GM23338 (cell line): ENCODE measurements around the gene MBD3L5.

Experiments
- CREB1 ChIP-seq: fragments of 250-450 bp; sonication (Bioruptor Pico); IDR thresholded peaks from 2 replicates; pipeline ENCODE4 v1.5.0; 2020; ENCODE audit warnings: low read depth, mild to moderate bottlenecking, moderate library complexity
- CTCF ChIP-seq, 2 experiments: fragments of 200-600 bp in 1 of 2; sonication (generic) in 1 of 2; conservative IDR thresholded peaks; 2 replicates each; pipeline versions ENCODE4 v1.5.1 to v1.6.1; 2016 to 2017; ENCODE audit warnings: antibody characterized with exemption in 2 of 2, low read depth in 2 of 2, mild to moderate bottlenecking in 2 of 2, moderate library complexity in 1 of 2
- EZH2 ChIP-seq: fragments of 200-600 bp; sonication (generic); IDR thresholded peaks from one replicate; pipeline ENCODE4 v1.8.0; 2017; ENCODE audit warnings: antibody characterized with exemption, mild to moderate bottlenecking, low read depth; ENCODE audit not compliant: unreplicated experiment
- EZH2phosphoT487 ChIP-seq: fragments of 200-600 bp; sonication (generic); IDR thresholded peaks from one replicate; pipeline ENCODE4 v1.8.1; 2018; ENCODE audit warnings: antibody characterized with exemption; ENCODE audit not compliant: unreplicated experiment
- JUNB ChIP-seq: IDR thresholded peaks from one replicate; pipeline ENCODE4 v1.6.1; 2016; ENCODE audit warnings: antibody characterized with exemption; ENCODE audit not compliant: unreplicated experiment
- NANOG ChIP-seq: IDR thresholded peaks from 2 replicates; pipeline ENCODE4 v1.6.1; 2016; ENCODE audit warnings: antibody characterized with exemption, borderline replicate concordance
- POLR2AphosphoS5 ChIP-seq: IDR thresholded peaks from 2 replicates; pipeline ENCODE4 v1.6.1; 2016; ENCODE audit warnings: antibody characterized with exemption, low read depth
- STAT1 ChIP-seq: IDR thresholded peaks from one replicate; pipeline ENCODE4 v1.6.1; 2016; ENCODE audit warnings: antibody characterized with exemption; ENCODE audit not compliant: unreplicated experiment
- ZNF114 ChIP-seq: fragments of 250-450 bp; sonication (Bioruptor Pico); IDR thresholded peaks from 2 replicates; pipeline ENCODE4 v1.5.0; 2020; ENCODE audit warnings: mild to moderate bottlenecking, moderate library complexity
- TF ChIP-seq, protein P1 (sequence below): IDR thresholded peaks from one replicate; pipeline ENCODE4 v1.6.1; 2018; ENCODE audit warnings: antibody characterized with exemption; ENCODE audit not compliant: unreplicated experiment
- TF ChIP-seq, protein P2 (sequence below): IDR thresholded peaks from 2 replicates; pipeline ENCODE4 v1.6.1; 2016; ENCODE audit warnings: antibody characterized with exemption
- TF ChIP-seq, protein P3 (sequence below): fragments of 250-450 bp; sonication (Bioruptor Pico); IDR thresholded peaks from 2 replicates; pipeline ENCODE4 v1.5.0; 2020; ENCODE audit warnings: mild to moderate bottlenecking, moderate library complexity

DNA sequence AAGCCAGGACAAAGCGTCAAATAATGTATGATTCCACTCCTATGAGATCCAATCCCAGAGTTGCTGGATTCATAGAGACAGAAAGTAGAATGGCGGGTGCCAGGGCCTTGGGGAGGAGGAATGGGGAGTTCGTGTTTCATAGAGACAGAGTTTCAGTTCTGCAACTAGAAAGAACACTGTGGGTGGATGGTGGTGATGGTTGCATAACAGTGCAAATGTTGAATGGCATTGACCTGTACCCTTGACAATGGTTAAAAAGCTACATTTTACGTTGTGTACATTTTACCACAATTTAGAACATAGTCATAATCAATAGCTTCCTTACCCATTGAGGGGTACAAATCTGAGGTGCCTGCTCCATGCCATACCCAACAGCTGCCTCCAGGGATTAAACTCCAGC lies 42.5 kb upstream of the MBD3L5 start:
- TF ChIP-seq EZH2 (no peak), CTCF (conservative IDR thresholded peaks at IDR 0.05; ENCODE audit: low read depth in 2 of 2) (no peak), POLR2AphosphoS5 (no peak), STAT1 (no peak), CREB1 (no peak), EZH2phosphoT487 (no peak), NANOG (no peak), JUNB (no peak), ZNF114 (CRISPR knock-in tag) (no peak)
- TF ChIP-seq, protein P1, sequence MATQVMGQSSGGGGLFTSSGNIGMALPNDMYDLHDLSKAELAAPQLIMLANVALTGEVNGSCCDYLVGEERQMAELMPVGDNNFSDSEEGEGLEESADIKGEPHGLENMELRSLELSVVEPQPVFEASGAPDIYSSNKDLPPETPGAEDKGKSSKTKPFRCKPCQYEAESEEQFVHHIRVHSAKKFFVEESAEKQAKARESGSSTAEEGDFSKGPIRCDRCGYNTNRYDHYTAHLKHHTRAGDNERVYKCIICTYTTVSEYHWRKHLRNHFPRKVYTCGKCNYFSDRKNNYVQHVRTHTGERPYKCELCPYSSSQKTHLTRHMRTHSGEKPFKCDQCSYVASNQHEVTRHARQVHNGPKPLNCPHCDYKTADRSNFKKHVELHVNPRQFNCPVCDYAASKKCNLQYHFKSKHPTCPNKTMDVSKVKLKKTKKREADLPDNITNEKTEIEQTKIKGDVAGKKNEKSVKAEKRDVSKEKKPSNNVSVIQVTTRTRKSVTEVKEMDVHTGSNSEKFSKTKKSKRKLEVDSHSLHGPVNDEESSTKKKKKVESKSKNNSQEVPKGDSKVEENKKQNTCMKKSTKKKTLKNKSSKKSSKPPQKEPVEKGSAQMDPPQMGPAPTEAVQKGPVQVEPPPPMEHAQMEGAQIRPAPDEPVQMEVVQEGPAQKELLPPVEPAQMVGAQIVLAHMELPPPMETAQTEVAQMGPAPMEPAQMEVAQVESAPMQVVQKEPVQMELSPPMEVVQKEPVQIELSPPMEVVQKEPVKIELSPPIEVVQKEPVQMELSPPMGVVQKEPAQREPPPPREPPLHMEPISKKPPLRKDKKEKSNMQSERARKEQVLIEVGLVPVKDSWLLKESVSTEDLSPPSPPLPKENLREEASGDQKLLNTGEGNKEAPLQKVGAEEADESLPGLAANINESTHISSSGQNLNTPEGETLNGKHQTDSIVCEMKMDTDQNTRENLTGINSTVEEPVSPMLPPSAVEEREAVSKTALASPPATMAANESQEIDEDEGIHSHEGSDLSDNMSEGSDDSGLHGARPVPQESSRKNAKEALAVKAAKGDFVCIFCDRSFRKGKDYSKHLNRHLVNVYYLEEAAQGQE: no peak
- TF ChIP-seq, protein P2, sequence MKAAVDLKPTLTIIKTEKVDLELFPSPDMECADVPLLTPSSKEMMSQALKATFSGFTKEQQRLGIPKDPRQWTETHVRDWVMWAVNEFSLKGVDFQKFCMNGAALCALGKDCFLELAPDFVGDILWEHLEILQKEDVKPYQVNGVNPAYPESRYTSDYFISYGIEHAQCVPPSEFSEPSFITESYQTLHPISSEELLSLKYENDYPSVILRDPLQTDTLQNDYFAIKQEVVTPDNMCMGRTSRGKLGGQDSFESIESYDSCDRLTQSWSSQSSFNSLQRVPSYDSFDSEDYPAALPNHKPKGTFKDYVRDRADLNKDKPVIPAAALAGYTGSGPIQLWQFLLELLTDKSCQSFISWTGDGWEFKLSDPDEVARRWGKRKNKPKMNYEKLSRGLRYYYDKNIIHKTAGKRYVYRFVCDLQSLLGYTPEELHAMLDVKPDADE: no peak
- TF ChIP-seq, protein P3, sequence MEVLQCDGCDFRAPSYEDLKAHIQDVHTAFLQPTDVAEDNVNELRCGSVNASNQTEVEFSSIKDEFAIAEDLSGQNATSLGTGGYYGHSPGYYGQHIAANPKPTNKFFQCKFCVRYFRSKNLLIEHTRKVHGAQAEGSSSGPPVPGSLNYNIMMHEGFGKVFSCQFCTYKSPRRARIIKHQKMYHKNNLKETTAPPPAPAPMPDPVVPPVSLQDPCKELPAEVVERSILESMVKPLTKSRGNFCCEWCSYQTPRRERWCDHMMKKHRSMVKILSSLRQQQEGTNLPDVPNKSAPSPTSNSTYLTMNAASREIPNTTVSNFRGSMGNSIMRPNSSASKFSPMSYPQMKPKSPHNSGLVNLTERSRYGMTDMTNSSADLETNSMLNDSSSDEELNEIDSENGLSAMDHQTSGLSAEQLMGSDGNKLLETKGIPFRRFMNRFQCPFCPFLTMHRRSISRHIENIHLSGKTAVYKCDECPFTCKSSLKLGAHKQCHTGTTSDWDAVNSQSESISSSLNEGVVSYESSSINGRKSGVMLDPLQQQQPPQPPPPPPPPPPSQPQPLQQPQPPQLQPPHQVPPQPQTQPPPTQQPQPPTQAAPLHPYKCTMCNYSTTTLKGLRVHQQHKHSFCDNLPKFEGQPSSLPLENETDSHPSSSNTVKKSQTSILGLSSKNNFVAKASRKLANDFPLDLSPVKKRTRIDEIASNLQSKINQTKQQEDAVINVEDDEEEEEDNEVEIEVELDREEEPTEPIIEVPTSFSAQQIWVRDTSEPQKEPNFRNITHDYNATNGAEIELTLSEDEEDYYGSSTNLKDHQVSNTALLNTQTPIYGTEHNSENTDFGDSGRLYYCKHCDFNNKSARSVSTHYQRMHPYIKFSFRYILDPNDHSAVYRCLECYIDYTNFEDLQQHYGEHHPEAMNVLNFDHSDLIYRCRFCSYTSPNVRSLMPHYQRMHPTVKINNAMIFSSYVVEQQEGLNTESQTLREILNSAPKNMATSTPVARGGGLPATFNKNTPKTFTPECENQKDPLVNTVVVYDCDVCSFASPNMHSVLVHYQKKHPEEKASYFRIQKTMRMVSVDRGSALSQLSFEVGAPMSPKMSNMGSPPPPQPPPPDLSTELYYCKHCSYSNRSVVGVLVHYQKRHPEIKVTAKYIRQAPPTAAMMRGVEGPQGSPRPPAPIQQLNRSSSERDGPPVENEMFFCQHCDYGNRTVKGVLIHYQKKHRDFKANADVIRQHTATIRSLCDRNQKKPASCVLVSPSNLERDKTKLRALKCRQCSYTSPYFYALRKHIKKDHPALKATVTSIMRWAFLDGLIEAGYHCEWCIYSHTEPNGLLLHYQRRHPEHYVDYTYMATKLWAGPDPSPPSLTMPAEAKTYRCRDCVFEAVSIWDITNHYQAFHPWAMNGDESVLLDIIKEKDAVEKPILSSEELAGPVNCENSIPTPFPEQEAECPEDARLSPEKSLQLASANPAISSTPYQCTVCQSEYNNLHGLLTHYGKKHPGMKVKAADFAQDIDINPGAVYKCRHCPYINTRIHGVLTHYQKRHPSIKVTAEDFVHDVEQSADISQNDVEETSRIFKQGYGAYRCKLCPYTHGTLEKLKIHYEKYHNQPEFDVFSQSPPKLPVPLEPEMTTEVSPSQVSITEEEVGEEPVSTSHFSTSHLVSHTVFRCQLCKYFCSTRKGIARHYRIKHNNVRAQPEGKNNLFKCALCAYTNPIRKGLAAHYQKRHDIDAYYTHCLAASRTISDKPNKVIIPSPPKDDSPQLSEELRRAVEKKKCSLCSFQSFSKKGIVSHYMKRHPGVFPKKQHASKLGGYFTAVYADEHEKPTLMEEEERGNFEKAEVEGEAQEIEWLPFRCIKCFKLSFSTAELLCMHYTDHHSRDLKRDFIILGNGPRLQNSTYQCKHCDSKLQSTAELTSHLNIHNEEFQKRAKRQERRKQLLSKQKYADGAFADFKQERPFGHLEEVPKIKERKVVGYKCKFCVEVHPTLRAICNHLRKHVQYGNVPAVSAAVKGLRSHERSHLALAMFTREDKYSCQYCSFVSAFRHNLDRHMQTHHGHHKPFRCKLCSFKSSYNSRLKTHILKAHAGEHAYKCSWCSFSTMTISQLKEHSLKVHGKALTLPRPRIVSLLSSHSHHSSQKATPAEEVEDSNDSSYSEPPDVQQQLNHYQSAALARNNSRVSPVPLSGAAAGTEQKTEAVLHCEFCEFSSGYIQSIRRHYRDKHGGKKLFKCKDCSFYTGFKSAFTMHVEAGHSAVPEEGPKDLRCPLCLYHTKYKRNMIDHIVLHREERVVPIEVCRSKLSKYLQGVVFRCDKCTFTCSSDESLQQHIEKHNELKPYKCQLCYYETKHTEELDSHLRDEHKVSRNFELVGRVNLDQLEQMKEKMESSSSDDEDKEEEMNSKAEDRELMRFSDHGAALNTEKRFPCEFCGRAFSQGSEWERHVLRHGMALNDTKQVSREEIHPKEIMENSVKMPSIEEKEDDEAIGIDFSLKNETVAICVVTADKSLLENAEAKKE (CRISPR knock-in tag): no peak
